ENCODE measurements around the gene MATN3. TPM values are rescaled to one million over a fixed set of nuclear protein-coding genes. Genes with fewer than 3 reads are reported as not detected.

Gene MATN3
- total RNA-seq, 1 experiment from 2014 or later: 13.5 TPM

GRCh38 chr2:19991895-19992294 is 20.6 kb downstream of the MATN3 start:
- Histone ChIP-seq H2BK5ac (ENCODE audit: insufficient read length, low read length) (no peak overlapping the region), H2BK15ac (ENCODE audit: low read depth, low read length) (no peak overlapping the region), H3K56ac (ENCODE audit: insufficient read length, low read depth, low read length) (no peak overlapping the region), H2AK5ac (ENCODE audit: insufficient read length, low read length) (no peak overlapping the region), H4K8ac (replicated peaks; ENCODE audit: insufficient read length, low read depth, low read length) (no peak overlapping the region), H4K5ac (ENCODE audit: insufficient read length, low read depth, low read length) (no peak overlapping the region), H3K9ac (ENCODE audit: extremely low read depth, insufficient read length, low read length) (no peak overlapping the region), H2BK20ac (ENCODE audit: low read depth, low read length, poor library complexity, severe bottlenecking) (no peak overlapping the region), H3K4me2 (ENCODE audit: insufficient read depth, insufficient read length, low read length) (no peak overlapping the region), H3K4me1 (ENCODE audit: insufficient read depth, low read length) (peaks cover 4% of the 10 kb centered on the region; the same call in 1 of the 2 replicates), H4K20me1 (ENCODE audit: control insufficient read depth, insufficient read depth, insufficient read length) (no peaks in the 10 kb centered on the region), H3K79me1 (ENCODE audit: insufficient read depth, low read depth, low read length, poor library complexity, severe bottlenecking) (no peaks in the 10 kb centered on the region), H2BK120ac (ENCODE audit: low read depth, low read length, poor library complexity, severe bottlenecking) (no peak overlapping the region), H3K27me3 (ENCODE audit: insufficient read depth, low read length) (no peaks in the 10 kb centered on the region), H3K14ac (ENCODE audit: insufficient read depth, low read length) (no peak overlapping the region), H3K27ac (ENCODE audit: insufficient read length, low read depth, low read length) (no peak overlapping the region), H3K79me2 (ENCODE audit: insufficient read depth, low read length) (peaks cover 8% of the 10 kb centered on the region; the same call in 1 of the 2 replicates), H2BK12ac (ENCODE audit: insufficient read length, low read depth, low read length) (no peak overlapping the region), H4K91ac (ENCODE audit: insufficient read length, low read depth, low read length) (no peak overlapping the region), H3T11ph (ENCODE audit: low read length) (no peak overlapping the region), H3K4ac (ENCODE audit: low read depth, low read length) (no peak overlapping the region), H3K18ac (ENCODE audit: insufficient read length, low read depth, low read length) (no peak overlapping the region), H3K9me3 (ENCODE audit: control insufficient read depth, low read depth, low read length) (no peaks in the 10 kb centered on the region), H2AFZ (ENCODE audit: low read length) (no peak overlapping the region), H3K23me2 (ENCODE audit: insufficient read length, low read depth, low read length, poor library complexity, severe bottlenecking) (peaks cover 6% of the 10 kb centered on the region), H3K23ac (ENCODE audit: insufficient read length, low read depth, low read length) (no peak overlapping the region)
- Mint-ChIP-seq H3K9me3 (no peaks in the 10 kb centered on the region), H3K4me3 (no peak overlapping the region), H3K27me3 (ENCODE audit: low read depth) (no peaks in the 10 kb centered on the region), H3K36me3 (ENCODE audit: insufficient read depth in 1 of 3, low read depth in 3 of 3) (peaks cover 7 to 12% (median 7%) of the 10 kb centered on the region in 3 experiments), H3K4me1 (peaks cover 23 to 26% of the 10 kb centered on the region in 2 experiments), H3K27ac (no peak overlapping the region)
- no peak for TF ChIP-seq CTCF (conservative IDR thresholded peaks at IDR 0.05)
- no peak for DNase-seq
- no CpG with 5 or more reads among the region's 1 CpG for WGBS (ENCODE audit: extremely low coverage, insufficient read length, low lambda C conversion rate)

All from H9 (cell line).